IMR-90 (cell line): ENCODE data around the gene ASXL3.

Experiments
- MAFK ChIP-seq: IDR thresholded peaks from 2 replicates; pipeline ENCODE4 v1.6.1; 2012; ENCODE audit warnings: low read depth, low read length, improper control_type of control experiment
- NFE2L2 ChIP-seq: fragments of 150-350 bp; IDR thresholded peaks from 2 replicates; pipeline ENCODE4 v1.6.1; 2016; ENCODE audit warnings: low read depth, mild to moderate bottlenecking, low read length
- POLR2A ChIP-seq: IDR thresholded peaks from 2 replicates; pipeline ENCODE4 v1.6.1; 2012; ENCODE audit warnings: mild to moderate bottlenecking, low read depth, low read length
- RAD21 ChIP-seq: IDR thresholded peaks from 2 replicates; pipeline ENCODE4 v1.6.1; 2012; ENCODE audit warnings: low read length, improper control_type of control experiment
- TF ChIP-seq, protein P1 (sequence below): conservative IDR thresholded peaks from 2 replicates; pipeline ENCODE4 v1.5.1; 2012; ENCODE audit warnings: mild to moderate bottlenecking, low read depth, low read length, improper control_type of control experiment

DNA sequence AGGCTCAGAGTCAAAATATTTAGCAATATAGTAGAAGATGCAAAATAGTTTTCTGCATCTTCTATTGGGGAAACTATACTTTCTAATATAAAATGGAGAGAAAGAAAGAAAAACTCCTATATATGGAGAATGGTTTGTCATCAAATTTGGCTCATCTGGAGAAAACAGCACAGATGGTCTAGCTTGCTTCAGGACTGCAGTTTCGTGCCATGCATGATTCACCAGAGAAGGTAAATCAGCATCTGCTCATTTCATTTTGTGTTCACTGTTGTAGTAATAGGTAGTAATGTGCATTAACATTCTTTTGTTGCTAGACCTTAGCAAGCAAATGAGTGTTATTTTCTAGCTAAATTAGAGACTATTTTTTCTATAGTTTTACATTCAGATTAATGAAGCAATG, 179.0 kb downstream of the ASXL3 start:
- TF ChIP-seq RAD21 (no peak), MAFK (no peak), POLR2A (no peak), NFE2L2 (no peak)
- TF ChIP-seq, protein P1, sequence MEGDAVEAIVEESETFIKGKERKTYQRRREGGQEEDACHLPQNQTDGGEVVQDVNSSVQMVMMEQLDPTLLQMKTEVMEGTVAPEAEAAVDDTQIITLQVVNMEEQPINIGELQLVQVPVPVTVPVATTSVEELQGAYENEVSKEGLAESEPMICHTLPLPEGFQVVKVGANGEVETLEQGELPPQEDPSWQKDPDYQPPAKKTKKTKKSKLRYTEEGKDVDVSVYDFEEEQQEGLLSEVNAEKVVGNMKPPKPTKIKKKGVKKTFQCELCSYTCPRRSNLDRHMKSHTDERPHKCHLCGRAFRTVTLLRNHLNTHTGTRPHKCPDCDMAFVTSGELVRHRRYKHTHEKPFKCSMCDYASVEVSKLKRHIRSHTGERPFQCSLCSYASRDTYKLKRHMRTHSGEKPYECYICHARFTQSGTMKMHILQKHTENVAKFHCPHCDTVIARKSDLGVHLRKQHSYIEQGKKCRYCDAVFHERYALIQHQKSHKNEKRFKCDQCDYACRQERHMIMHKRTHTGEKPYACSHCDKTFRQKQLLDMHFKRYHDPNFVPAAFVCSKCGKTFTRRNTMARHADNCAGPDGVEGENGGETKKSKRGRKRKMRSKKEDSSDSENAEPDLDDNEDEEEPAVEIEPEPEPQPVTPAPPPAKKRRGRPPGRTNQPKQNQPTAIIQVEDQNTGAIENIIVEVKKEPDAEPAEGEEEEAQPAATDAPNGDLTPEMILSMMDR = no peak
